ENCODE results near the gene CHCT1. TPM values are rescaled to one million over a fixed set of nuclear protein-coding genes. Genes with fewer than 3 reads are reported as not detected.

Gene CHCT1
- total and polyA plus RNA-seq, 5 donors from 2014 or later, result not detected

- H3K27ac Mint-ChIP-seq, result peak overlapping the region; percentile 96 to 98 (median 98)
- Histone ChIP-seq H3K4me1 (ENCODE audit: control insufficient read depth, insufficient read depth, low read length, poor library complexity, severe bottlenecking) (peaks cover 33% of the 10 kb centered on the region), H3K36me3 (ENCODE audit: control insufficient read depth, insufficient read depth, low read length) (no peaks in the 10 kb centered on the region), H3K27me3 (ENCODE audit: control insufficient read depth, insufficient read depth, low read length) (no peaks in the 10 kb centered on the region), H3K27ac (ENCODE audit: insufficient read depth, low read length, poor library complexity, severe bottlenecking) (peak overlapping the region; percentile 93), H3K4me3 (ENCODE audit: low read depth, low read length) (peak overlapping the region; percentile 91), H3K9me3 (ENCODE audit: control insufficient read depth in 2 of 2, low read length in 2 of 2) (no peaks in the 10 kb centered on the region)
- no peaks in the 10 kb centered on the region for H3K9me3 Mint-ChIP-seq
- peaks cover 20 to 62% (median 49%) of the 10 kb centered on the region in 4 donors for H3K4me1 Mint-ChIP-seq
- peak in 2 of 3 donors; percentile 4 to 63 for DNase-seq
- H3K36me3 Mint-ChIP-seq, result no peaks in the 10 kb centered on the region
- peak overlapping the region; percentile 93 to 98 (median 96) for H3K4me3 Mint-ChIP-seq
- ATAC-seq (ENCODE audit: low read depth in 2 of 2), result no peak
- H3K27me3 Mint-ChIP-seq, result peaks cover 5% of the 10 kb centered on the region
These were observed 29.2 kb upstream of the CHCT1 start for GRCh38 chr17:60392845-60393702.

GRCh38 chr17:60393840-60394723 is 28.2 kb upstream of the CHCT1 start:
- DNase-seq (no peak), ATAC-seq (ENCODE audit: low read depth in 2 of 2) (no peak)
- Histone ChIP-seq H3K27me3 (ENCODE audit: control insufficient read depth, insufficient read depth, low read length) (no peaks in the 10 kb centered on the region), H3K4me3 (ENCODE audit: low read depth, low read length) (no peak overlapping the region), H3K27ac (ENCODE audit: insufficient read depth, low read length, poor library complexity, severe bottlenecking) (no peak overlapping the region), H3K36me3 (ENCODE audit: control insufficient read depth, insufficient read depth, low read length) (no peaks in the 10 kb centered on the region), H3K4me1 (ENCODE audit: control insufficient read depth, insufficient read depth, low read length, poor library complexity, severe bottlenecking) (peaks cover 41% of the 10 kb centered on the region), H3K9me3 (ENCODE audit: control insufficient read depth in 2 of 2, low read length in 2 of 2) (no peaks in the 10 kb centered on the region)
- Mint-ChIP-seq H3K4me1 (peaks cover 10 to 60% (median 45%) of the 10 kb centered on the region in 4 donors), H3K27ac (peak overlapping the region; percentile 9 to 98 (median 75)), H3K27me3 (peaks cover 5% of the 10 kb centered on the region), H3K4me3 (peak overlapping the region in 3 of 4 donors; percentile 23 to 93 (median 38)), H3K36me3 (no peaks in the 10 kb centered on the region), H3K9me3 (no peaks in the 10 kb centered on the region)

- Mint-ChIP-seq H3K4me3 (peak overlapping the region in 1 of 4 donors; percentile 0), H3K9me3 (peaks cover 0 to 4% (median 0%) of the 10 kb centered on the region in 7 donors), H3K27ac (no peak overlapping the region), H3K36me3 (no peaks in the 10 kb centered on the region), H3K27me3 (peaks cover 8% of the 10 kb centered on the region), H3K4me1 (peaks cover 8 to 49% (median 35%) of the 10 kb centered on the region in 4 donors)
- no peak for ATAC-seq (ENCODE audit: low read depth in 2 of 2)
- DNase-seq, result peak in 1 of 3 donors; percentile 42
- Histone ChIP-seq H3K27me3 (ENCODE audit: control insufficient read depth, insufficient read depth, low read length) (no peaks in the 10 kb centered on the region), H3K4me3 (ENCODE audit: low read depth, low read length) (no peak overlapping the region), H3K9me3 (ENCODE audit: control insufficient read depth in 2 of 2, low read length in 2 of 2) (no peaks in the 10 kb centered on the region), H3K36me3 (ENCODE audit: control insufficient read depth, insufficient read depth, low read length) (no peaks in the 10 kb centered on the region), H3K4me1 (ENCODE audit: control insufficient read depth, insufficient read depth, low read length, poor library complexity, severe bottlenecking) (peaks cover 34% of the 10 kb centered on the region), H3K27ac (ENCODE audit: insufficient read depth, low read length, poor library complexity, severe bottlenecking) (no peak overlapping the region)
These were observed 26.7 kb upstream of the CHCT1 start for GRCh38 chr17:60395508-60396065.

- Mint-ChIP-seq H3K27ac (no peak overlapping the region), H3K4me1 (peaks cover 5 to 43% (median 27%) of the 10 kb centered on the region in 4 donors)
These were observed 25.9 kb upstream of the CHCT1 start for GRCh38 chr17:60396412-60396811.

GRCh38 chr17:60398227-60398959 is 23.9 kb upstream of the CHCT1 start:
- ATAC-seq (ENCODE audit: low read depth in 2 of 2) (peak; percentile 51 to 67), DNase-seq (peak in 1 of 3 donors; percentile 67)
- H3K9me3 Mint-ChIP-seq, result peaks cover 0 to 4% (median 0%) of the 10 kb centered on the region in 7 donors
- Histone ChIP-seq H3K27me3 (ENCODE audit: control insufficient read depth, insufficient read depth, low read length) (no peaks in the 10 kb centered on the region), H3K27ac (ENCODE audit: insufficient read depth, low read length, poor library complexity, severe bottlenecking) (no peak overlapping the region), H3K4me1 (ENCODE audit: control insufficient read depth, insufficient read depth, low read length, poor library complexity, severe bottlenecking) (peaks cover 14% of the 10 kb centered on the region), H3K4me3 (ENCODE audit: low read depth, low read length) (no peak overlapping the region), H3K36me3 (ENCODE audit: control insufficient read depth, insufficient read depth, low read length) (no peaks in the 10 kb centered on the region), H3K9me3 (ENCODE audit: control insufficient read depth in 2 of 2, low read length in 2 of 2) (no peaks in the 10 kb centered on the region)
- H3K4me1 Mint-ChIP-seq, result peaks cover 5 to 33% (median 16%) of the 10 kb centered on the region in 4 donors
- H3K4me3 Mint-ChIP-seq, result peak overlapping the region; percentile 5 to 78 (median 32)
- H3K27ac Mint-ChIP-seq, result peak overlapping the region in 2 of 3 donors; percentile 60 to 79
- H3K27me3 Mint-ChIP-seq, result peaks cover 6% of the 10 kb centered on the region
- no peaks in the 10 kb centered on the region for H3K36me3 Mint-ChIP-seq

More at GRCh38 chr17:60396412-60396811, 25.9 kb upstream of the CHCT1 start:
- ATAC-seq (ENCODE audit: low read depth in 2 of 2) (no peak), DNase-seq (no peak)
- Histone ChIP-seq H3K27ac (ENCODE audit: insufficient read depth, low read length, poor library complexity, severe bottlenecking) (no peak overlapping the region), H3K4me1 (ENCODE audit: control insufficient read depth, insufficient read depth, low read length, poor library complexity, severe bottlenecking) (peaks cover 25% of the 10 kb centered on the region), H3K4me3 (ENCODE audit: low read depth, low read length) (no peak overlapping the region), H3K27me3 (ENCODE audit: control insufficient read depth, insufficient read depth, low read length) (no peaks in the 10 kb centered on the region), H3K36me3 (ENCODE audit: control insufficient read depth, insufficient read depth, low read length) (no peaks in the 10 kb centered on the region), H3K9me3 (ENCODE audit: control insufficient read depth in 2 of 2, low read length in 2 of 2) (no peaks in the 10 kb centered on the region)
- Mint-ChIP-seq H3K36me3 (no peaks in the 10 kb centered on the region), H3K9me3 (peaks cover 0 to 4% (median 0%) of the 10 kb centered on the region in 7 donors), H3K27me3 (peaks cover 11% of the 10 kb centered on the region), H3K4me3 (peak overlapping the region in 1 of 4 donors; percentile 8)

- H3K27ac ChIP-seq (ENCODE audit: insufficient read depth, low read length, poor library complexity, severe bottlenecking), result no peak overlapping the region
- Mint-ChIP-seq H3K4me3 (no peak overlapping the region), H3K4me1 (peaks cover 5 to 23% (median 8%) of the 10 kb centered on the region in 4 donors), H3K9me3 (peaks cover 0 to 4% (median 0%) of the 10 kb centered on the region in 7 donors), H3K36me3 (no peaks in the 10 kb centered on the region), H3K27me3 (peaks cover 10% of the 10 kb centered on the region), H3K27ac (peak overlapping the region in 1 of 3 donors; percentile 29)
- H3K4me1 ChIP-seq (ENCODE audit: control insufficient read depth, insufficient read depth, low read length, poor library complexity, severe bottlenecking), result peaks cover 14% of the 10 kb centered on the region
- H3K27me3 ChIP-seq (ENCODE audit: control insufficient read depth, insufficient read depth, low read length), result no peaks in the 10 kb centered on the region
- no peak for ATAC-seq (ENCODE audit: low read depth in 2 of 2)
- no peak overlapping the region for H3K4me3 ChIP-seq (ENCODE audit: low read depth, low read length)
- no peaks in the 10 kb centered on the region for H3K9me3 ChIP-seq (ENCODE audit: control insufficient read depth in 2 of 2, low read length in 2 of 2)
- DNase-seq, result no peak
- H3K36me3 ChIP-seq (ENCODE audit: control insufficient read depth, insufficient read depth, low read length), result no peaks in the 10 kb centered on the region
These were observed 20.5 kb upstream of the CHCT1 start for GRCh38 chr17:60401819-60402218.

- Mint-ChIP-seq H3K9me3 (peaks cover 0 to 4% (median 0%) of the 10 kb centered on the region in 7 donors), H3K27me3 (peaks cover 22% of the 10 kb centered on the region), H3K27ac (no peak overlapping the region), H3K4me1 (peaks cover under 1 to 8% (median 3%) of the 10 kb centered on the region in 4 donors), H3K4me3 (no peak overlapping the region), H3K36me3 (no peaks in the 10 kb centered on the region)
- peaks cover 5% of the 10 kb centered on the region for H3K27me3 ChIP-seq (ENCODE audit: control insufficient read depth, insufficient read depth, low read length)
- H3K4me3 ChIP-seq (ENCODE audit: low read depth, low read length), result no peak overlapping the region
- peaks cover 4% of the 10 kb centered on the region for H3K4me1 ChIP-seq (ENCODE audit: control insufficient read depth, insufficient read depth, low read length, poor library complexity, severe bottlenecking)
- DNase-seq (no peak), ATAC-seq (ENCODE audit: low read depth in 2 of 2) (no peak)
- no peaks in the 10 kb centered on the region for H3K36me3 ChIP-seq (ENCODE audit: control insufficient read depth, insufficient read depth, low read length)
- H3K9me3 ChIP-seq (ENCODE audit: control insufficient read depth in 2 of 2, low read length in 2 of 2), result no peaks in the 10 kb centered on the region
- no peak overlapping the region for H3K27ac ChIP-seq (ENCODE audit: insufficient read depth, low read length, poor library complexity, severe bottlenecking)
These were observed 18.8 kb upstream of the CHCT1 start for GRCh38 chr17:60403523-60403810.
